H9 (cell line): ENCODE measurements around the gene ADGRD1. TPM values are rescaled to one million over a fixed set of nuclear protein-coding genes. Genes with fewer than 3 reads are reported as not detected.

Experiments
- DNase-seq: peaks from one replicate; pipeline ENCODE4 v3.0.0-alpha.2; 2017
- H2AFZ ChIP-seq: one replicate; pipeline ENCODE4 v1.6.1; 2013; ENCODE audit warnings: mild to moderate bottlenecking, low read length, control low read depth, moderate library complexity
- H2AK5ac ChIP-seq: 2 replicates; pipeline ENCODE4 v1.6.1; 2013; ENCODE audit warnings: low read length, control low read depth, mixed read lengths; ENCODE audit not compliant: insufficient read length
- H2BK120ac ChIP-seq: one replicate; pipeline ENCODE4 v1.6.1; 2013; ENCODE audit warnings: low read depth, mild to moderate bottlenecking, low read length, control low read depth, inconsistent platforms; ENCODE audit not compliant: poor library complexity, severe bottlenecking
- H2BK12ac ChIP-seq: 2 replicates; pipeline ENCODE4 v1.6.1; 2013; ENCODE audit warnings: low read length, control low read depth, mixed read lengths, low read depth; ENCODE audit not compliant: insufficient read length
- H2BK15ac ChIP-seq: 2 replicates; pipeline ENCODE4 v1.6.1; 2013; ENCODE audit warnings: low read depth, low read length, control low read depth
- H2BK20ac ChIP-seq: one replicate; pipeline ENCODE4 v1.6.1; 2013; ENCODE audit warnings: low read depth, mild to moderate bottlenecking, low read length, control low read depth, inconsistent platforms; ENCODE audit not compliant: poor library complexity, severe bottlenecking
- H2BK5ac ChIP-seq: 2 replicates; pipeline ENCODE4 v1.6.1; 2013; ENCODE audit warnings: low read length, control low read depth, mixed read lengths; ENCODE audit not compliant: insufficient read length
- H3K14ac ChIP-seq: 2 replicates; pipeline ENCODE4 v1.6.1; 2013; ENCODE audit warnings: low read length, control low read depth; ENCODE audit not compliant: insufficient read depth
- H3K18ac ChIP-seq: 2 replicates; pipeline ENCODE4 v1.6.1; 2013; ENCODE audit warnings: low read depth, mild to moderate bottlenecking, mixed read lengths, low read length, control low read depth; ENCODE audit not compliant: insufficient read length
- H3K23ac ChIP-seq: 2 replicates; pipeline ENCODE4 v1.6.1; 2013; ENCODE audit warnings: low read length, control low read depth, mixed read lengths, low read depth; ENCODE audit not compliant: insufficient read length
- H3K23me2 ChIP-seq: 2 replicates; pipeline ENCODE4 v1.6.1; 2013; ENCODE audit warnings: low read depth, mild to moderate bottlenecking, mixed read lengths, low read length, control low read depth; ENCODE audit not compliant: insufficient read length, poor library complexity, severe bottlenecking
- H3K27ac ChIP-seq: 2 replicates; pipeline ENCODE4 v1.5.1; 2013; ENCODE audit warnings: low read length, control low read depth, mixed read lengths, low read depth; ENCODE audit not compliant: insufficient read length
- H3K27me3 ChIP-seq: 2 replicates; pipeline ENCODE4 v1.6.1; 2013; ENCODE audit warnings: low read length, control low read depth, inconsistent platforms; ENCODE audit not compliant: insufficient read depth
- H3K4ac ChIP-seq: 2 replicates; pipeline ENCODE4 v1.6.1; 2013; ENCODE audit warnings: low read depth, mild to moderate bottlenecking, control low read depth, inconsistent platforms, low read length, moderate library complexity
- H3K4me1 ChIP-seq: 2 replicates; pipeline ENCODE4 v1.6.1; 2013; ENCODE audit warnings: low read length, control low read depth, inconsistent platforms; ENCODE audit not compliant: insufficient read depth
- H3K4me2 ChIP-seq: 2 replicates; pipeline ENCODE4 v1.6.1; 2013; ENCODE audit warnings: low read length, control low read depth, mixed read lengths; ENCODE audit not compliant: insufficient read length, insufficient read depth
- H3K56ac ChIP-seq: 2 replicates; pipeline ENCODE4 v1.6.1; 2013; ENCODE audit warnings: low read depth, mild to moderate bottlenecking, mixed read lengths, low read length, control low read depth; ENCODE audit not compliant: insufficient read length
- H3K79me1 ChIP-seq: 2 replicates; pipeline ENCODE4 v1.6.1; 2013; ENCODE audit warnings: low read depth, mild to moderate bottlenecking, moderate library complexity, low read length, control low read depth, inconsistent platforms; ENCODE audit not compliant: insufficient read depth, poor library complexity, severe bottlenecking
- H3K79me2 ChIP-seq: 2 replicates; pipeline ENCODE4 v1.6.1; 2013; ENCODE audit warnings: low read length, control low read depth, inconsistent platforms; ENCODE audit not compliant: insufficient read depth
- H3K9ac ChIP-seq: 2 replicates; pipeline ENCODE4 v1.6.1; 2013; ENCODE audit warnings: low read length, control low read depth, mixed read lengths; ENCODE audit not compliant: insufficient read length; ENCODE audit errors: extremely low read depth
- H3K9me3 ChIP-seq: one replicate; pipeline ENCODE4 v1.6.1; 2013; ENCODE audit warnings: low read depth, low read length, inconsistent platforms; ENCODE audit not compliant: control insufficient read depth
- H3T11ph ChIP-seq: one replicate; pipeline ENCODE4 v1.6.1; 2013; ENCODE audit warnings: mild to moderate bottlenecking, low read length, control low read depth, inconsistent platforms
- H4K20me1 ChIP-seq: one replicate; pipeline ENCODE4 v1.6.1; 2013; ENCODE audit not compliant: control insufficient read depth, insufficient read length, insufficient read depth
- H4K5ac ChIP-seq: 2 replicates; pipeline ENCODE4 v1.6.1; 2013; ENCODE audit warnings: low read depth, mild to moderate bottlenecking, mixed read lengths, low read length, control low read depth; ENCODE audit not compliant: insufficient read length
- H4K8ac ChIP-seq: replicated peaks from 2 replicates; pipeline ENCODE4 v1.6.1; 2013; ENCODE audit warnings: low read length, control low read depth, mixed read lengths, low read depth; ENCODE audit not compliant: insufficient read length
- H4K91ac ChIP-seq: 2 replicates; pipeline ENCODE4 v1.6.1; 2013; ENCODE audit warnings: low read depth, mild to moderate bottlenecking, moderate library complexity, mixed read lengths, low read length, control low read depth; ENCODE audit not compliant: insufficient read length
- H3K27ac Mint-ChIP-seq, 3 experiments: 2 replicates in 2 of 3; 3 replicates in 1 of 3; pipeline ENCODE4 v1.8.0; 2020 to 2021; ENCODE audit warnings: mixed read lengths in 3 of 3, mild to moderate bottlenecking in 1 of 3, moderate library complexity in 1 of 3
- H3K27me3 Mint-ChIP-seq: 2 replicates; pipeline ENCODE4 v1.8.0; 2021; ENCODE audit warnings: low read depth, mild to moderate bottlenecking, moderate library complexity, mixed read lengths
- H3K36me3 Mint-ChIP-seq, 3 experiments: 2 replicates in 2 of 3; 3 replicates in 1 of 3; pipeline ENCODE4 v1.8.0; 2020 to 2021; ENCODE audit warnings: low read depth in 3 of 3, mixed read lengths in 3 of 3; ENCODE audit not compliant: insufficient read depth in 1 of 3
- H3K4me1 Mint-ChIP-seq, 2 experiments: 2 replicates each; pipeline ENCODE4 v1.8.0; 2020; ENCODE audit warnings: mixed read lengths in 2 of 2
- H3K4me3 Mint-ChIP-seq, 2 experiments: 2 replicates in 1 of 2; 3 replicates in 1 of 2; pipeline ENCODE4 v1.8.0; 2020 to 2021; ENCODE audit warnings: mild to moderate bottlenecking in 2 of 2, mixed read lengths in 2 of 2, moderate library complexity in 1 of 2
- H3K9me3 Mint-ChIP-seq, 2 experiments: 2 replicates in 1 of 2; 3 replicates in 1 of 2; pipeline ENCODE4 v1.8.0; 2020; ENCODE audit warnings: mild to moderate bottlenecking in 2 of 2, mixed read lengths in 2 of 2, moderate library complexity in 1 of 2
- CTCF ChIP-seq: fragments of 200-600 bp; sonication (generic); conservative IDR thresholded peaks from 3 replicates; pipeline ENCODE4 v1.8.0; 2021; ENCODE audit warnings: antibody characterized with exemption, mild to moderate bottlenecking
- WGBS: extraction: QIAGEN DNeasy Blood & Tissue Kit; methylation state at CpG from one replicate; pipeline ENCODE4 v1.1.7; 2013; ENCODE audit warnings: missing lambda C conversion rate, low lambda C conversion rate, mixed read lengths; ENCODE audit not compliant: insufficient read length; ENCODE audit errors: extremely low coverage; 5-methylcytosine and 5-hydroxymethylcytosine counted together
- total RNA-seq: library from RNA; stranded (reverse); gene quantifications from 2 replicates; pipeline ENCODE4 v1.2.1, GENCODE V29; 2021

The ADGRD1 gene
- total RNA-seq, 1 experiment from 2014 or later = 0.52 TPM

GRCh38 chr12:131092901-131093603 lies 139.3 kb downstream of the ADGRD1 start:
- no peak overlapping the region for H3K27ac ChIP-seq
- no peak overlapping the region for H3K4me3 Mint-ChIP-seq
- no peak for TF ChIP-seq CTCF
- no peak overlapping the region for H3T11ph ChIP-seq
- H4K8ac ChIP-seq = no peak overlapping the region
- no peak overlapping the region for H3K27ac Mint-ChIP-seq
- no peak overlapping the region for H3K23ac ChIP-seq
- WGBS = no CpG with 5 or more reads among the region's 21 CpGs
- H3K79me1 ChIP-seq = no peaks in the 10 kb centered on the region
- H4K91ac ChIP-seq = no peak overlapping the region
- no peak overlapping the region for H4K5ac ChIP-seq
- no peaks in the 10 kb centered on the region for H3K79me2 ChIP-seq
- H2BK5ac ChIP-seq = no peak overlapping the region
- no peak overlapping the region for H2BK15ac ChIP-seq
- H3K4me1 Mint-ChIP-seq = no peaks in the 10 kb centered on the region
- no peaks in the 10 kb centered on the region for H3K4me1 ChIP-seq
- no peak overlapping the region for H2BK12ac ChIP-seq
- no peak overlapping the region for H3K9ac ChIP-seq
- H2BK120ac ChIP-seq = no peak overlapping the region
- H3K4me2 ChIP-seq = no peak overlapping the region
- H3K14ac ChIP-seq = no peak overlapping the region; the same call in 1 of the 2 replicates
- H2AK5ac ChIP-seq = no peak overlapping the region
- H3K18ac ChIP-seq = no peak overlapping the region
- peak; percentile 24 for DNase-seq
- H3K36me3 Mint-ChIP-seq = no peaks in the 10 kb centered on the region
- H3K9me3 Mint-ChIP-seq = no peaks in the 10 kb centered on the region
- H3K27me3 Mint-ChIP-seq = peaks cover 1% of the 10 kb centered on the region
- no peaks in the 10 kb centered on the region for H3K27me3 ChIP-seq
- H3K56ac ChIP-seq = no peak overlapping the region
- H3K9me3 ChIP-seq = no peaks in the 10 kb centered on the region
- no peak overlapping the region for H3K4ac ChIP-seq
- H3K23me2 ChIP-seq = no peaks in the 10 kb centered on the region
- H2BK20ac ChIP-seq = no peak overlapping the region
- H2AFZ ChIP-seq = no peak overlapping the region
- no peaks in the 10 kb centered on the region for H4K20me1 ChIP-seq
